GM19099 (cell line): ENCODE results near the gene TMEM114.

Experiments
- POLR2A ChIP-seq: IDR thresholded peaks from 3 replicates; pipeline ENCODE4 v1.6.1; 2011; ENCODE audit warnings: low read depth; ENCODE audit not compliant: insufficient read length; ENCODE audit errors: extremely low read depth

TMEM114 gene

GRCh38 chr16:8589057-8589899 lies 1.0 kb downstream of the TMEM114 start:
- TF ChIP-seq POLR2A, result no peak

- TF ChIP-seq POLR2A, result no peak
Observed at GRCh38 chr16:8588682-8589056, 1.6 kb downstream of the TMEM114 start.

GRCh38 chr16:8587065-8587464 lies 3.2 kb downstream of the TMEM114 start:
- TF ChIP-seq POLR2A, result no peak

GRCh38 chr16:8585857-8586256 lies 4.5 kb downstream of the TMEM114 start:
- TF ChIP-seq POLR2A, result no peak

GRCh38 chr16:8585041-8585440 lies 5.3 kb downstream of the TMEM114 start:
- no peak for TF ChIP-seq POLR2A

GRCh38 chr16:8583732-8584131 lies 6.6 kb downstream of the TMEM114 start:
- TF ChIP-seq POLR2A, result no peak

- TF ChIP-seq POLR2A, result no peak
Observed at GRCh38 chr16:8583199-8583598, 7.1 kb downstream of the TMEM114 start.

- no peak for TF ChIP-seq POLR2A
Observed at GRCh38 chr16:8581831-8582580, 8.3 kb downstream of the TMEM114 start.

- no peak for TF ChIP-seq POLR2A
Observed at GRCh38 chr16:8579559-8579958, 10.8 kb downstream of the TMEM114 start.

- TF ChIP-seq POLR2A, result no peak
Observed at GRCh38 chr16:8577678-8578304, 12.5 kb downstream of the TMEM114 start.

GRCh38 chr16:8576141-8577004 lies 13.9 kb downstream of the TMEM114 start:
- TF ChIP-seq POLR2A, result no peak

- TF ChIP-seq POLR2A, result no peak
Observed at GRCh38 chr16:8575399-8575798, 14.9 kb downstream of the TMEM114 start.

- TF ChIP-seq POLR2A, result no peak
Observed at GRCh38 chr16:8572919-8573724, 17.2 kb downstream of the TMEM114 start.
